Thoracic aorta (tissue), 2 donors: ENCODE data around the gene ZFP62. TPM values are rescaled to one million over a fixed set of nuclear protein-coding genes. Genes with fewer than 3 reads are reported as not detected.

Source experiments
- ATAC-seq: fragments of 150-250 bp; one replicate; pipeline ENCODE4 v1.8.0; 2017; ENCODE audit warnings: low read depth; ENCODE audit not compliant: insufficient number of reproducible peaks, low FRiP score
- DNase-seq: peaks from one replicate; pipeline ENCODE4 v3.0.0-alpha.2; 2020; ENCODE audit warnings: low spot score
- H3K27ac ChIP-seq, 2 donors: fragments of 200-600 bp; sonication (generic); 1 replicate in 1 of 2; 2 replicates in 1 of 2; pipeline ENCODE4 v1.5.1; 2016; ENCODE audit warnings: mild to moderate bottlenecking in 2 of 2, moderate library complexity in 2 of 2
- H3K27me3 ChIP-seq: fragments of 200-600 bp; sonication (generic); replicated peaks from 2 replicates; pipeline ENCODE4 v1.6.0; 2016; ENCODE audit warnings: mild to moderate bottlenecking; ENCODE audit not compliant: insufficient read depth
- H3K36me3 ChIP-seq: fragments of 200-600 bp; sonication (generic); one replicate; pipeline ENCODE4 v1.5.1; 2016
- H3K4me1 ChIP-seq, 2 donors: fragments of 200-600 bp; sonication (generic); 1 replicate in 1 of 2; 2 replicates in 1 of 2; pipeline versions ENCODE4 v1.5.1 to v1.6.0; 2016; ENCODE audit warnings: low read depth in 2 of 2, mild to moderate bottlenecking in 1 of 2; ENCODE audit not compliant: control insufficient read depth in 1 of 2
- H3K4me3 ChIP-seq: fragments of 200-600 bp; sonication (generic); 2 replicates; pipeline ENCODE4 v1.5.1; 2016; ENCODE audit warnings: mild to moderate bottlenecking
- H3K9me3 ChIP-seq: fragments of 200-600 bp; sonication (generic); 2 replicates; pipeline ENCODE4 v1.5.1; 2016
- CTCF ChIP-seq: fragments of 200-600 bp; sonication (generic); IDR thresholded peaks from one replicate; pipeline ENCODE4 v1.5.1; 2019; ENCODE audit warnings: antibody characterized with exemption
- total RNA-seq, 2 donors: library from RNA; depleted of rRNA; stranded (reverse); fragments of >200 nt; gene quantifications; one replicate each; pipeline versions ENCODE4 v1.1.0 to v1.2.3, GENCODE V29; 2016

Gene ZFP62
- total RNA-seq, 2 donors from 2014 or later, result 12.2 to 19.0 TPM

GRCh38 chr5:180872419-180872818, 11.3 kb upstream of the ZFP62 start:
- H3K27ac ChIP-seq, result no peak overlapping the region
- TF ChIP-seq CTCF, result no peak
- H3K4me1 ChIP-seq, result peaks cover 0 to 6% of the 10 kb centered on the region in 2 donors
- H3K4me3 ChIP-seq, result no peak overlapping the region
- no peaks in the 10 kb centered on the region for H3K9me3 ChIP-seq
- no peaks in the 10 kb centered on the region for H3K36me3 ChIP-seq
- H3K27me3 ChIP-seq, result no peaks in the 10 kb centered on the region
- no peak for ATAC-seq
- no peak for DNase-seq

DNA sequence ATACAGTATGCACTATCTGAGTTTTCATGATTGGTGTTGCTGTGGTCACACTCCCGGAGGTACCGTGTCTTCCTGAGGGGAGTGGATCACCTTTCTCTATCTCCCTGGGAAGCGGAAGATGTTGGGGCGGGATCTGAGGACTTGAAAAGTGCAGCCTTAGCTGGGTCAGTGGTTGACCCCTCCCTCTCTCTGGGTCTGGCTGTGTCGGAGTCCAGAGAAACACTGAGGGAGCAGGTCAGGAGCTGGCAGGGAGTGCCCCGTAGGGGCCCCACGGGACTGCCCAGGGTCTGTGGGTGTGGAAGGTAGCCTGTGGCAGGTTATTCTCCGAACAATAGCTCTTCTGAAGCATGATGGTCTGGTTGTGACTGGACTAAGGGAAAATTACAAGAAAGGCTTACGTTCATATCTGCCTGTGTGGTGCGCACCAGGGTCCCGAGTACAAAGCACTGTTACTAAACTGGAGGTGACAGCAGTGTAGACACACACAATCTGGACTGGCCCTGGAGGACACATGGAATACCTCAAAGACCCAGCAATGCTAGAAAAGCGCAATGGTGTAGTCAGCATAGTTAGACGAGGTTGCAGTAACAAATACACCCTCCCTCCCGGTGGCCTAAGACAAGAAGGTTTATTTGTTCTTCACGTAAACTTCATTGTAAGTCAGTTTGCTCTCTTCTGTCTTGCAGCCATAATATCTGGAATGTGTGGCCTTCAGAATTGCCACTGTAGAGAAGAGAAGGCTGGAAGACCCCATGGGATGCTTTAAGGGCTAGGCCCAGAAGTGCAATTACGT, 9.4 kb upstream of the ZFP62 start:
- Histone ChIP-seq H3K9me3 (no peaks in the 10 kb centered on the region), H3K27ac (no peak overlapping the region), H3K27me3 (no peaks in the 10 kb centered on the region), H3K4me3 (no peak overlapping the region), H3K36me3 (no peaks in the 10 kb centered on the region), H3K4me1 (peaks cover 0 to 6% of the 10 kb centered on the region in 2 donors)
- no peak for DNase-seq
- TF ChIP-seq CTCF, result no peak
- no peak for ATAC-seq

- Histone ChIP-seq H3K27ac (no peak overlapping the region), H3K36me3 (no peaks in the 10 kb centered on the region), H3K9me3 (no peaks in the 10 kb centered on the region), H3K4me3 (no peak overlapping the region), H3K4me1 (peaks cover 0 to 6% of the 10 kb centered on the region in 2 donors), H3K27me3 (no peaks in the 10 kb centered on the region)
- DNase-seq (no peak), ATAC-seq (peak; percentile 48)
- TF ChIP-seq CTCF, result no peak
These were observed 8.5 kb upstream of the ZFP62 start for GRCh38 chr5:180869587-180869986.

- no peak overlapping the region for H3K27ac ChIP-seq
- no peaks in the 10 kb centered on the region for H3K27me3 ChIP-seq
- H3K36me3 ChIP-seq, result no peaks in the 10 kb centered on the region
- H3K4me1 ChIP-seq, result peaks cover 0 to 6% of the 10 kb centered on the region in 2 donors
- no peak for ATAC-seq
- peak; percentile 34 for DNase-seq
- TF ChIP-seq CTCF, result peak; percentile 70
- H3K9me3 ChIP-seq, result no peaks in the 10 kb centered on the region
- no peak overlapping the region for H3K4me3 ChIP-seq
These were observed 7.9 kb upstream of the ZFP62 start for GRCh38 chr5:180868960-180869359.

GRCh38 chr5:180866985-180867384, 5.9 kb upstream of the ZFP62 start:
- Histone ChIP-seq H3K27me3 (no peaks in the 10 kb centered on the region), H3K9me3 (no peaks in the 10 kb centered on the region), H3K27ac (no peak overlapping the region), H3K4me3 (no peak overlapping the region), H3K4me1 (peaks cover 0 to 6% of the 10 kb centered on the region in 2 donors), H3K36me3 (no peaks in the 10 kb centered on the region)
- TF ChIP-seq CTCF, result no peak
- DNase-seq (no peak), ATAC-seq (no peak)
